Ovary (tissue), 9 donors: ENCODE measurements around the gene PER2. TPM values are rescaled to one million over a fixed set of nuclear protein-coding genes. Genes with fewer than 3 reads are reported as not detected.
"Not testable (repeated sequence)": the region's sequence is repeated elsewhere in the genome, so short reads cannot be mapped to it uniquely, and the experiment has no call there.

Experiments
- DNase-seq, 5 donors: peaks; one replicate each; pipeline ENCODE4 v3.0.0-alpha.2; 2019 to 2020
- H3K27ac ChIP-seq, 2 donors: fragments of 200-600 bp; one replicate each; pipeline versions ENCODE4 v1.5.1 to v1.8.0; 2019 to 2022
- H3K27me3 ChIP-seq: fragments of 200-600 bp; one replicate; pipeline ENCODE4 v1.8.0; 2022
- H3K36me3 ChIP-seq: fragments of 200-600 bp; sonication (generic); one replicate; pipeline ENCODE4 v1.5.1; 2019
- H3K4me1 ChIP-seq: one replicate; pipeline ENCODE4 v1.8.1; 2013; ENCODE audit warnings: mild to moderate bottlenecking, moderate library complexity; ENCODE audit not compliant: insufficient read depth
- H3K4me3 ChIP-seq: fragments of 200-600 bp; sonication (generic); one replicate; pipeline ENCODE4 v1.5.1; 2017
- H3K9me3 ChIP-seq, 2 donors: fragments of 200-600 bp in 1 of 2; sonication (generic) in 1 of 2; one replicate each; pipeline versions ENCODE4 v1.5.1 to v1.8.1; 2013 to 2019; ENCODE audit warnings: mild to moderate bottlenecking in 1 of 2, moderate library complexity in 1 of 2
- EP300 ChIP-seq: sonication (generic); formaldehyde crosslinking; IDR thresholded peaks from one replicate; pipeline ENCODE4 v1.6.1; 2017; ENCODE audit warnings: antibody characterized with exemption
- POLR2A ChIP-seq: fragments of 450-650 bp; IDR thresholded peaks from one replicate; pipeline ENCODE4 v1.6.1; 2017; ENCODE audit warnings: antibody characterized with exemption, mild to moderate bottlenecking, moderate library complexity
- WGBS, 3 donors: extraction: QIAGEN DNeasy Blood & Tissue Kit in 1 of 3; methylation state at CpG; one replicate each; pipeline versions ENCODE4 v1.1.5 to v1.1.7; 2013 to 2017; 5-methylcytosine and 5-hydroxymethylcytosine counted together
- intact Hi-C, 4 donors: fragments of 100-400 bp; cut with DNase I; formaldehyde crosslinking; loops; one replicate each; pipeline versions ENCODE4 v1.11.0 to v1.15.1; 2022 to 2023
- polyA plus RNA-seq, 2 donors: library from polyadenylated mRNA; stranded (reverse); fragments of 200-250 nt in 1 of 2; fragments of 350-450 nt in 1 of 2; fragmentation: Illumina TruSeq in 1 of 2; extraction: RNeasy Lipid Tissue Mini Kit (QIAGEN cat#74804) in 1 of 2; gene quantifications; one replicate each; pipeline ENCODE4 v1.2.3, GENCODE V29; 2013 to 2014
- total RNA-seq, 7 donors: library from RNA; depleted of rRNA in 2 of 7; stranded (reverse); fragments of >200 nt in 2 of 7; fragmentation: NEBNext Ultra II Directional in 3 of 7; extraction: Animal tissue kit (Norgen Biotek cat#: 25700) in 3 of 7; gene quantifications; one replicate each; pipeline versions ENCODE4 v1.1.0 to v1.2.4, GENCODE V29; 2016 to 2023
- TF ChIP-seq, protein P1 (sequence below), 3 donors: fragments of 450-650 bp in 2 of 3; fragments of 200-600 bp in 1 of 3; IDR thresholded peaks; one replicate each; pipeline versions ENCODE4 v1.5.1 to v1.8.0; 2016 to 2022; ENCODE audit warnings: antibody characterized with exemption in 3 of 3, mild to moderate bottlenecking in 1 of 3
- donor health status: DM: no; HTN: no; CAD: no; lungs with moderate emphysema.
- donor health status: DM: no; HTN: no; CAD: no.
- donor health status: Bipolar disorder and iron deficiency.
- donor health status: DM: yes; HTN: yes; CAD: no.
- donor health status: DM: no; HTN: no; CAD: no.
- donor health status: DM: yes; HTN: yes; CAD: no.

Gene PER2
- total and polyA plus RNA-seq, 9 donors: 8.1 to 34.5 (median 22.4) TPM

DNA sequence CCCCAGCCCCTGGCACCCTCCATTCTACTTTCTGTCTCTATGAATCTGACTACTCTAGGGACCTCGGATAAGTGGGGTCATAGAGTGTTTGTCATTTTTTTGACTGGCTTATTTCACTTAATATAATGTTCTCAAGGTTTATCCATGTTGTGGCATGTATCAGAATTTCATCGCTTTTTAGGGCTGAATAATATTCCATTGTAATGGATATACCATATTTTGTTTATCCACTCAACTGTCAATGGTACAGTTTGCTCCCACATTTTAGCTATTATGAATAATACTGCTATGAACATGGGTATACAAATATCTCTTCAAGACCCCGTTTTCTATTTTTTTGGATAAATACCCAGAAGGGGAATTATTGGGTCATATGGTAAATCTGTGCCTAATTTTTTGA lies 39.3 kb upstream of the PER2 start:
- intact Hi-C loops: no loop called here
- Histone ChIP-seq H3K36me3 (no peaks in the 10 kb centered on the region), H3K27ac (no peak overlapping the region), H3K9me3 (no peaks in the 10 kb centered on the region), H3K27me3 (no peaks in the 10 kb centered on the region), H3K4me3 (no peak overlapping the region), H3K4me1 (no peaks in the 10 kb centered on the region)
- no peak for TF ChIP-seq EP300
- no peak for TF ChIP-seq POLR2A
- TF ChIP-seq, protein P1, sequence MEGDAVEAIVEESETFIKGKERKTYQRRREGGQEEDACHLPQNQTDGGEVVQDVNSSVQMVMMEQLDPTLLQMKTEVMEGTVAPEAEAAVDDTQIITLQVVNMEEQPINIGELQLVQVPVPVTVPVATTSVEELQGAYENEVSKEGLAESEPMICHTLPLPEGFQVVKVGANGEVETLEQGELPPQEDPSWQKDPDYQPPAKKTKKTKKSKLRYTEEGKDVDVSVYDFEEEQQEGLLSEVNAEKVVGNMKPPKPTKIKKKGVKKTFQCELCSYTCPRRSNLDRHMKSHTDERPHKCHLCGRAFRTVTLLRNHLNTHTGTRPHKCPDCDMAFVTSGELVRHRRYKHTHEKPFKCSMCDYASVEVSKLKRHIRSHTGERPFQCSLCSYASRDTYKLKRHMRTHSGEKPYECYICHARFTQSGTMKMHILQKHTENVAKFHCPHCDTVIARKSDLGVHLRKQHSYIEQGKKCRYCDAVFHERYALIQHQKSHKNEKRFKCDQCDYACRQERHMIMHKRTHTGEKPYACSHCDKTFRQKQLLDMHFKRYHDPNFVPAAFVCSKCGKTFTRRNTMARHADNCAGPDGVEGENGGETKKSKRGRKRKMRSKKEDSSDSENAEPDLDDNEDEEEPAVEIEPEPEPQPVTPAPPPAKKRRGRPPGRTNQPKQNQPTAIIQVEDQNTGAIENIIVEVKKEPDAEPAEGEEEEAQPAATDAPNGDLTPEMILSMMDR (IDR thresholded peaks at IDR 0.05): no peak
- WGBS, 3 donors: 94 to 98% (median 97%) methylated on average over 3 of the region's 3 CpGs
- DNase-seq: no peak

DNA sequence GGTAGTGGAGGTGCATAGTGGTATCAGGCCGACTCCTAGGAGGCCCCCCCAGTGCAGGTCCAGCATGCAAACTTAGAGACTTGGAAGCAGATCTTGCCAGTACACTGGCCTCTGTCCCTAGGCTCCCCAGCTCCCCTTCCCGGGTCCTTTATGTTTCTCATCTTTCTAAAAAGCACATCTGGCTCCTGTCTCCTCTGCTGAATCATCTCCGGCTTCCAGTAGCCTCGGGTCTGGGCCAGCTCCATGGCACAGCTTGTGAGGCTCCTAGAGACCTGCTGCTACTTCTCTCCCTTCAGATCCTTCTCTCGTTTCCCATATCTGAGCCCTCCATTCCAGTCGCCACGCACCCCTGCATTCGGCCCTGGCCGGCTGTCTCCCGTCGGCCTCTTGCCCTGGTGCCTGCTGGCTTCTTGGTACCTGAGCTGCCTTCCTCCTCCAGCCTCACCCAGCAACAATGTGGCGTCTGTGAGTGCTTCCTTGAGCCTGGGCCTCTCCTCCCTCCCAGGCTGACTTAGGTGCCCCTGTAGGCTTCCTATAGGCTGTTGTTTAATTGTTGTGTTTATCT lies 38.5 kb upstream of the PER2 start:
- Histone ChIP-seq H3K4me1 (peaks cover 1% of the 10 kb centered on the region), H3K36me3 (no peaks in the 10 kb centered on the region), H3K4me3 (no peak overlapping the region), H3K27ac (no peak overlapping the region), H3K9me3 (no peaks in the 10 kb centered on the region), H3K27me3 (no peaks in the 10 kb centered on the region)
- intact Hi-C loops: no loop called here
- 84 to 93% (median 90%) methylated on average over 12 of the region's 12 CpGs for WGBS, 3 donors
- no peak for DNase-seq
- TF ChIP-seq EP300 (no peak), POLR2A (no peak)
- TF ChIP-seq, protein P1 (IDR thresholded peaks at IDR 0.05): no peak

DNA sequence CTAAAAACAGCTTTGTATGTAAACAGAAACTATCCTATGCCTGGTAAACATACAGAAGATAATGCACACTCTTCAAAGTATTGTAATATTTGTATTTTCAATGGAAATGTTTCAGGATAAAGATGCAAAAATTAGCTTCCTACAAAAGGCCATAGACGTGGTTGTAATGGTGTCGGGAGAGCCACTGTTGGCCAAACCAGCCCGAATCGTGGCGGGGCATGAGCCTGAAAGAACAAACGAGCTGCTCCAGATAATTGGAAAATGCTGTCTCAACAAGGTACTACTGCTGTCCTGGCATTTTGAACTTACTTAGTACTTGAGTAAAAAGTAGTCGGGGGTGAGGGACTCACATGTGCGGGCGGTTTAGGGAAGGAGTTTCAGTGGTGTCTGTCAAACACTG lies 37.3 kb upstream of the PER2 start:
- intact Hi-C loops: no loop called here
- no peak for DNase-seq
- TF ChIP-seq EP300 (no peak), POLR2A (no peak)
- TF ChIP-seq, protein P1 (IDR thresholded peaks at IDR 0.05): no peak
- 75 to 79% (median 78%) methylated on average over 9 of the region's 9 CpGs for WGBS, 3 donors
- no peaks in the 10 kb centered on the region for H3K27me3 ChIP-seq
- no peaks in the 10 kb centered on the region for H3K9me3 ChIP-seq
- no peaks in the 10 kb centered on the region for H3K36me3 ChIP-seq
- H3K27ac ChIP-seq: no peak overlapping the region
- no peak overlapping the region for H3K4me3 ChIP-seq
- H3K4me1 ChIP-seq: peaks cover 6% of the 10 kb centered on the region

DNA sequence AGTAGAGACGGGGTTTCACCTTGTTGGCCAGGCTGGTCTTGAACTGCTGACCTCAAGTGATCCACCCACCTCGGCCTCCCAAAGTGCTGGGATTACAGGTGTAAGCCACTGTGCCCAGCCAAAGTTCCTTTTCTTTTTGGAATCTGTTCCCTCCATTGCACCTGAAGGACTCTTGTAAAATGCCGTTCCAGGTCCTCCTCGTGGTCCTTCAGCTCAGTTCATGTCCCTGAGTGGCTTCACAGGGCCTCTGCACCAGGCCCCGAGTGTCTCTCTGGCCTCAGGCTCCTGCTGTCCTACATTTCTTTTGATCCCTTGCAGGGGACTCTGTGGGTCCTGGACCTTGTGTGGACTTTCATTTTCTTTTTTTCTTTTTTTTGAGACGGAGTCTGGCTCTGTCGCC lies 35.8 kb upstream of the PER2 start:
- H3K27me3 ChIP-seq, intact Hi-C loops, H3K4me3 ChIP-seq, DNase-seq, H3K36me3 ChIP-seq, H3K27ac ChIP-seq, H3K9me3 ChIP-seq, H3K4me1 ChIP-seq: not testable (repeated sequence)
- WGBS, 3 donors: 90 to 92% (median 92%) methylated on average over 7 of the region's 7 CpGs

DNA sequence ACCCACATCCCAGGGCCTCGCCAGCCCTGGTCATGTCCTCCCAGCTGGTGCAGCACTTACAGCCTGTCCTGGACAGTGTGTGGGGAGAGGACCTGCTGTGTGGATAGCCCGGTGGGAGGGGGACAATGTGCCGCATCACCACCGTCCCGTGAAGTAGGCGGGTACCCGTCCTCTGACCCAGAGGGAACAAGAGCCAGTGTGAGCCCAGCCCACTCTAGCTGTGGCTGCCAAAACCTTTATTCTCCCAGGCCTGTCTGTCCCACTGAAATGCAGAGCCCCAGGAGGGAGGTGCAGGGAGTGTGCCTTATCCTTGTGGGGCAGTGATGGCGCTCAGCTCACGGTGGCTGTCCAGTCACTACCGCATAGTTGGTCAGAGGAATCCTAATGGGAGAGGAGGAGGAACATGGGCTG lies 33.6 kb upstream of the PER2 start:
- DNase-seq: no peak
- H3K9me3 ChIP-seq: no peaks in the 10 kb centered on the region
- intact Hi-C loops: no loop called here
- 85 to 91% (median 87%) methylated on average over 10 of the region's 10 CpGs for WGBS, 3 donors
- TF ChIP-seq POLR2A (no peak), EP300 (no peak)
- TF ChIP-seq, protein P1 (IDR thresholded peaks at IDR 0.05): no peak
- H3K36me3 ChIP-seq: no peaks in the 10 kb centered on the region
- no peak overlapping the region for H3K27ac ChIP-seq
- no peak overlapping the region for H3K4me3 ChIP-seq
- H3K27me3 ChIP-seq: no peaks in the 10 kb centered on the region
- peaks cover 9% of the 10 kb centered on the region for H3K4me1 ChIP-seq
